Lung (tissue), 12 donors: Measurements from ENCODE around the gene BCAS3. TPM values are rescaled to one million over a fixed set of nuclear protein-coding genes. Genes with fewer than 3 reads are reported as not detected.

Source experiments
- ATAC-seq: fragments of 200-7000 bp; cut with Tn5 transposase; one replicate; pipeline ENCODE4 v1.9.1; 2020; ENCODE audit warnings: moderate number of reproducible peaks; ENCODE audit not compliant: insufficient read depth, low FRiP score
- DNase-seq, 3 donors: peaks; one replicate each; pipeline ENCODE4 v3.0.0-alpha.2; 2013 to 2017
- H3K27ac ChIP-seq, 2 donors: one replicate each; pipeline ENCODE4 v1.5.1; 2013; ENCODE audit warnings: mild to moderate bottlenecking in 2 of 2, moderate library complexity in 2 of 2, control low read depth in 1 of 2, inconsistent platforms in 1 of 2, low read depth in 1 of 2, low read length in 1 of 2
- H3K27me3 ChIP-seq, 3 donors: one replicate each; pipeline ENCODE4 v1.5.1; 2013; ENCODE audit warnings: low read length in 2 of 3; ENCODE audit not compliant: control insufficient read depth in 3 of 3, insufficient read depth in 3 of 3
- H3K36me3 ChIP-seq, 4 donors: one replicate each; pipeline ENCODE4 v1.5.1; 2013; ENCODE audit warnings: low read length in 4 of 4, mild to moderate bottlenecking in 1 of 4, moderate library complexity in 1 of 4; ENCODE audit not compliant: control insufficient read depth in 4 of 4, insufficient read depth in 4 of 4
- H3K4me1 ChIP-seq, 5 donors: one replicate each; pipeline ENCODE4 v1.5.1; 2013; ENCODE audit warnings: low read length in 5 of 5, mild to moderate bottlenecking in 2 of 5, moderate library complexity in 1 of 5; ENCODE audit not compliant: control insufficient read depth in 5 of 5, insufficient read depth in 5 of 5
- H3K4me3 ChIP-seq: one replicate; pipeline ENCODE4 v1.5.1; 2013; ENCODE audit warnings: mild to moderate bottlenecking, control low read depth, moderate library complexity
- H3K9ac ChIP-seq, 2 donors: one replicate each; pipeline ENCODE4 v1.5.1; 2013; ENCODE audit warnings: low read length in 2 of 2, control low read depth in 1 of 2; ENCODE audit not compliant: insufficient read depth in 1 of 2
- H3K9me3 ChIP-seq, 4 donors: one replicate each; pipeline ENCODE4 v1.5.1; 2013; ENCODE audit warnings: low read length in 3 of 4, mild to moderate bottlenecking in 1 of 4, moderate library complexity in 1 of 4; ENCODE audit not compliant: control insufficient read depth in 4 of 4, insufficient read depth in 3 of 4
- CTCF ChIP-seq: IDR thresholded peaks from 2 replicates; pipeline ENCODE4 v1.5.1; 2012; ENCODE audit warnings: mild to moderate bottlenecking; ENCODE audit errors: control extremely low read depth, extremely low read depth
- WGBS, 2 donors: extraction: QIAGEN DNeasy Blood & Tissue Kit; methylation state at CpG; one replicate each; pipeline ENCODE4 v1.1.7; 2013; 5-methylcytosine and 5-hydroxymethylcytosine counted together
- polyA plus RNA-seq, 2 donors: library from polyadenylated mRNA; stranded (reverse); fragments of 200-250 nt; gene quantifications; one replicate each; pipeline ENCODE4 v1.2.1, GENCODE V29; 2013
- total RNA-seq, 2 donors: library from RNA; depleted of rRNA in 1 of 2; stranded (reverse); fragments of >200 nt in 1 of 2; gene quantifications; one replicate each; pipeline ENCODE4 v1.2.1, GENCODE V29; 2014 to 2021
- donor health status: control.
- donor health status: control.
- donor health status: Bipolar disorder and iron deficiency.
- donor health status: healthy.
- donor health status: DM: yes; HTN: yes; CAD: no.

BCAS3 gene
- total and polyA plus RNA-seq, 4 donors: 4.0 to 101 (median 20.3) TPM

GRCh38 chr17:61307905-61308886 is 630.5 kb downstream of the BCAS3 start:
- Histone ChIP-seq H3K9ac (peak overlapping the region in 1 of 2 donors; percentile 48), H3K4me1 (peaks cover 0 to 55% (median 14%) of the 10 kb centered on the region in 5 donors), H3K36me3 (no peaks in the 10 kb centered on the region), H3K27ac (peak overlapping the region in 1 of 2 donors; percentile 50), H3K27me3 (no peaks in the 10 kb centered on the region), H3K4me3 (no peak overlapping the region), H3K9me3 (no peaks in the 10 kb centered on the region)
- DNase-seq (peak; percentile 94 to 97 (median 97)), ATAC-seq (peak; percentile 30)
- 79 to 83% methylated on average over 11 of the region's 11 CpGs for WGBS, 2 donors
- TF ChIP-seq CTCF: no peak

- Histone ChIP-seq H3K9ac (peak overlapping the region in 1 of 2 donors; percentile 8), H3K36me3 (no peaks in the 10 kb centered on the region), H3K9me3 (no peaks in the 10 kb centered on the region), H3K27me3 (no peaks in the 10 kb centered on the region), H3K4me1 (peaks cover 3 to 66% (median 22%) of the 10 kb centered on the region in 5 donors), H3K4me3 (no peak overlapping the region), H3K27ac (peak overlapping the region in 1 of 2 donors; percentile 57)
- TF ChIP-seq CTCF: no peak
- 89 to 92% methylated on average over 13 of the region's 13 CpGs for WGBS, 2 donors
- ATAC-seq: no peak
- DNase-seq: peak in 1 of 3 donors; percentile 48
Measured at GRCh38 chr17:61309362-61310256, 632.0 kb downstream of the BCAS3 start.

GRCh38 chr17:61310590-61310989 is 632.9 kb downstream of the BCAS3 start:
- Histone ChIP-seq H3K9ac (no peak overlapping the region), H3K27ac (no peak overlapping the region), H3K27me3 (no peaks in the 10 kb centered on the region), H3K9me3 (no peaks in the 10 kb centered on the region), H3K4me3 (no peak overlapping the region), H3K36me3 (no peaks in the 10 kb centered on the region), H3K4me1 (peaks cover 6 to 71% (median 22%) of the 10 kb centered on the region in 5 donors)
- 84% methylated on average over 6 of the region's 6 CpGs for WGBS, 2 donors
- ATAC-seq (no peak), DNase-seq (no peak)
- no peak for TF ChIP-seq CTCF
